OCI-LY3 (cell line): ENCODE data around the gene TSEN2.

ENCODE experiments used
- H2AFZ ChIP-seq: fragments of 200-600, 300-600 bp; shearing (Covaris generic); 2 replicates; pipeline ENCODE4 v1.6.0; 2014; ENCODE audit warnings: antibody characterized with exemption, low read depth, low read length
- H3K27ac ChIP-seq: fragments of 200-600, 300-600 bp; sonication (generic); 2 replicates; pipeline ENCODE4 v1.5.1; 2014; ENCODE audit warnings: mild to moderate bottlenecking, low read length, moderate library complexity, mixed read lengths
- H3K27me3 ChIP-seq: fragments of 200-600, 300-600 bp; sonication (generic); 2 replicates; pipeline ENCODE4 v1.6.1; 2014; ENCODE audit warnings: low read depth, low read length, mixed read lengths
- H3K36me3 ChIP-seq: fragments of 200-600, 300-600 bp; sonication (generic); replicated peaks from 2 replicates; pipeline ENCODE3; 2014; ENCODE audit warnings: low read depth, low read length, mixed read lengths
- H3K4me1 ChIP-seq: fragments of 300-600, 200-600 bp; sonication (generic); 2 replicates; pipeline ENCODE4 v1.6.1; 2014; ENCODE audit warnings: low read length, mixed read lengths
- H3K4me2 ChIP-seq: fragments of 200-600, 300-600 bp; sonication (generic); 2 replicates; pipeline ENCODE4 v1.6.1; 2014; ENCODE audit warnings: low read length, mixed read lengths
- H3K4me3 ChIP-seq: fragments of 300-600, 200-600 bp; sonication (generic); 2 replicates; pipeline ENCODE4 v1.5.1; 2014; ENCODE audit warnings: antibody characterized with exemption, mild to moderate bottlenecking, low read length, moderate library complexity
- H3K79me2 ChIP-seq: fragments of 300-600, 200-600 bp; shearing (Covaris generic); 2 replicates; pipeline ENCODE4 v1.6.1; 2014; ENCODE audit warnings: mild to moderate bottlenecking, low read length, mixed read lengths
- H3K9ac ChIP-seq: fragments of 300-600, 200-600 bp; shearing (Covaris generic); 2 replicates; pipeline ENCODE4 v1.6.0; 2014; ENCODE audit warnings: mild to moderate bottlenecking, low read length, moderate library complexity
- H3K9me3 ChIP-seq: fragments of 200-600, 300-600 bp; shearing (Covaris generic); 2 replicates; pipeline ENCODE4 v1.6.1; 2014; ENCODE audit warnings: low read length, mixed read lengths; ENCODE audit not compliant: insufficient read depth
- H4K20me1 ChIP-seq: fragments of 200-600, 300-600 bp; sonication (generic); 2 replicates; pipeline ENCODE4 v1.6.1; 2016; ENCODE audit warnings: low read length, mixed read lengths; ENCODE audit not compliant: insufficient read depth
- EZH2phosphoT487 ChIP-seq: fragments of 200-600 bp; shearing (Covaris generic); IDR thresholded peaks from 2 replicates; pipeline ENCODE4 v1.6.1; 2018; ENCODE audit warnings: antibody characterized with exemption, mixed run types, low read depth
- TF ChIP-seq, protein P1 (sequence below): fragments of 200-600, 300-600 bp; sonication (generic); IDR thresholded peaks from 2 replicates; pipeline ENCODE4 v1.5.1; 2014; ENCODE audit warnings: antibody characterized with exemption, low read length, low read depth

TSEN2 gene

DNA sequence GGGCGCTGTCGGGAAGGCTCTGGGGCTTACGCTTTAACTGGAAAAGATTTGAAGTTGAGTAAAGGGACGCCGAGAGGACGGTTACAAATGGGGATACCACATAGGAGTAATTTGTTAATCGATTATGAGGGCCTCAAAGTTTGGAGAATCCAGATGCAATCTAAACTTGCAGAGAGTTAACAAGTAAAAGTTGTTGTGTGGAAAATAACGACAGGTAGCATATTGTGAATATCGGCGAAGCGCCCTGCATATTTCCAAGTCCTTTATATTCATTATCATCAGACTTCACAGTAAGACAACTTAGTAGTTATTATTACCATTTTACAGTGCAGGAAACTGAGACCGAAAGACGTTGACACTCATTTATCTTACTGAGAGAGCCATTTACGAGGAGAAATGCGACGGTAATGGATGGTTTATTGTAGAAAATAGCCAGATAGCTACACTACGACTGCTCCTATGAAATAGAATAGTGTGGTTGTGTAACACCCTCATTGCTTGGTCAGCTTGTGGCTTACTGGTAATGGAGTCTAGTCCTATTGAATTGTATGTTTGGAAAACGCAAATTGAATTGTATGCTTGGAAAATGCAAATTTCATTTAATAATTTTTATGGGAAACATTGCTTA, 73.3 kb downstream of the TSEN2 start:
- peaks cover 19% of the 10 kb centered on the region for H3K4me1 ChIP-seq
- peaks cover 46% of the 10 kb centered on the region for H4K20me1 ChIP-seq
- H3K9me3 ChIP-seq = no peaks in the 10 kb centered on the region
- H2AFZ ChIP-seq = peak overlapping the region; percentile 66
- peak overlapping the region; percentile 86 for H3K9ac ChIP-seq
- peak overlapping the region; percentile 82 for H3K4me3 ChIP-seq
- H3K4me2 ChIP-seq = peak overlapping the region; percentile 95
- no peak for TF ChIP-seq EZH2phosphoT487
- TF ChIP-seq, protein P1, sequence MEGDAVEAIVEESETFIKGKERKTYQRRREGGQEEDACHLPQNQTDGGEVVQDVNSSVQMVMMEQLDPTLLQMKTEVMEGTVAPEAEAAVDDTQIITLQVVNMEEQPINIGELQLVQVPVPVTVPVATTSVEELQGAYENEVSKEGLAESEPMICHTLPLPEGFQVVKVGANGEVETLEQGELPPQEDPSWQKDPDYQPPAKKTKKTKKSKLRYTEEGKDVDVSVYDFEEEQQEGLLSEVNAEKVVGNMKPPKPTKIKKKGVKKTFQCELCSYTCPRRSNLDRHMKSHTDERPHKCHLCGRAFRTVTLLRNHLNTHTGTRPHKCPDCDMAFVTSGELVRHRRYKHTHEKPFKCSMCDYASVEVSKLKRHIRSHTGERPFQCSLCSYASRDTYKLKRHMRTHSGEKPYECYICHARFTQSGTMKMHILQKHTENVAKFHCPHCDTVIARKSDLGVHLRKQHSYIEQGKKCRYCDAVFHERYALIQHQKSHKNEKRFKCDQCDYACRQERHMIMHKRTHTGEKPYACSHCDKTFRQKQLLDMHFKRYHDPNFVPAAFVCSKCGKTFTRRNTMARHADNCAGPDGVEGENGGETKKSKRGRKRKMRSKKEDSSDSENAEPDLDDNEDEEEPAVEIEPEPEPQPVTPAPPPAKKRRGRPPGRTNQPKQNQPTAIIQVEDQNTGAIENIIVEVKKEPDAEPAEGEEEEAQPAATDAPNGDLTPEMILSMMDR = no peak
- H3K79me2 ChIP-seq = peaks cover 57% of the 10 kb centered on the region
- peak overlapping the region; percentile 60 for H3K27ac ChIP-seq
- H3K36me3 ChIP-seq = no peaks in the 10 kb centered on the region
- no peaks in the 10 kb centered on the region for H3K27me3 ChIP-seq

DNA sequence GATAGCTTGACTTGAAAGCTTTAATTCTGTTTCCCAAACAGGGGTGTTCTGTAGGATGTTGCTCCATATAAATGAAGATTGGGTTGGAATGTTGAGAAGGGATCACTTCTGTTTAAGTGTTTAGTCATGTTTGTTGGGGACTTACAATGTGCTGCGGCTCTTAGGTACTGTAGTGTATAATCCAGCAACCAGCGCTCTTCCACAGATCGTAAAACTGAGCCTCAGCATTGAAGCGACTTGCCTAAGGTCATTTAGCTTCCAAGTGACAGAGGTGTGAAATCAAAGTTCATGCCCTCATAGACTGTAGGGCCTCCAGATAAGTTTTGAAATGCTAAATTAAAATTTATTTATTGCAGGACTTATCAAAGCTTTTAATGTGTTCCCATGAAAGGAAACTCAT, 74.4 kb downstream of the TSEN2 start:
- Histone ChIP-seq H3K4me3 (peak overlapping the region; percentile 82), H2AFZ (no peak overlapping the region), H3K9ac (no peak overlapping the region), H3K4me2 (peak overlapping the region; percentile 95), H3K27me3 (no peaks in the 10 kb centered on the region), H3K36me3 (no peaks in the 10 kb centered on the region), H3K4me1 (peaks cover 17% of the 10 kb centered on the region), H3K27ac (no peak overlapping the region), H4K20me1 (peaks cover 51% of the 10 kb centered on the region), H3K79me2 (peaks cover 66% of the 10 kb centered on the region), H3K9me3 (no peaks in the 10 kb centered on the region)
- no peak for TF ChIP-seq EZH2phosphoT487
- TF ChIP-seq, protein P1 = no peak

- Histone ChIP-seq H3K27me3 (no peaks in the 10 kb centered on the region), H2AFZ (no peak overlapping the region), H3K4me1 (peaks cover 17% of the 10 kb centered on the region), H3K4me3 (no peak overlapping the region), H3K9me3 (no peaks in the 10 kb centered on the region), H3K79me2 (peaks cover 74% of the 10 kb centered on the region), H3K4me2 (no peak overlapping the region), H3K9ac (no peak overlapping the region), H3K36me3 (peaks cover 2% of the 10 kb centered on the region), H3K27ac (no peak overlapping the region), H4K20me1 (peaks cover 54% of the 10 kb centered on the region)
- TF ChIP-seq, protein P1 = no peak
- TF ChIP-seq EZH2phosphoT487 = no peak
Observed at GRCh38 chr3:12559520-12559919, 75.2 kb downstream of the TSEN2 start.

GRCh38 chr3:12560505-12561190, 76.4 kb downstream of the TSEN2 start:
- H3K4me1 ChIP-seq = peaks cover 16% of the 10 kb centered on the region
- no peaks in the 10 kb centered on the region for H3K9me3 ChIP-seq
- peaks cover 86% of the 10 kb centered on the region for H3K79me2 ChIP-seq
- H3K27ac ChIP-seq = no peak overlapping the region
- H2AFZ ChIP-seq = no peak overlapping the region
- H3K4me2 ChIP-seq = no peak overlapping the region
- H4K20me1 ChIP-seq = peaks cover 60% of the 10 kb centered on the region
- TF ChIP-seq, protein P1 = no peak
- no peak for TF ChIP-seq EZH2phosphoT487
- H3K9ac ChIP-seq = no peak overlapping the region
- H3K4me3 ChIP-seq = no peak overlapping the region
- H3K36me3 ChIP-seq = peaks cover 11% of the 10 kb centered on the region
- no peaks in the 10 kb centered on the region for H3K27me3 ChIP-seq
